GM19238 (cell line): Measurements from ENCODE around the gene PARP3.

Source experiments
- DNase-seq: peaks from one replicate; pipeline ENCODE4 v3.0.0; 2011; ENCODE audit warnings: low spot score; ENCODE audit not compliant: insufficient read length

PARP3 gene

DNA sequence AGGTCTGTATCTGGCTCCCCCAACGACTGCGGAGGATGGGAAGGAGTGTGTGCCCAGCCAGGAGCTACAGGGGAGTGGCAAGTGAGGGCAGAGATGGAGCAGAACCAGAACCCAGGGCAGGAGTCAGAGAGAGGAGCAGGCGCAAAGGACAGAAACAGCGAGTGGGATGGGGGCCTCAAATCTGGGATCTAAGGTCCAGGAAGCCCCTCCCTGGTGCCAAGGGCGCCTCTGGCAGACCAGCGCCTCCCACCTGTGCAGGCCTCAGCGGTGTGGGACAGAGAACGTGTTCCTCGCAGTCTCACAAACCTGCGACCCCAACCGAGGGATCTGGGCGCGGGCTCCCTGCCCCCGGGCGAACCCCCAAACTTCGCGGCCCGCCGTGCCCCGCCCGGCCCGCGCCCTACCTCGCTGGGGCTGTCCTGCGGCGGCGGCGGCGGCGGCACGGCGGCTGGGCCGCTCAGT is 24.8 kb downstream of the PARP3 start:
- no peak for DNase-seq

DNA sequence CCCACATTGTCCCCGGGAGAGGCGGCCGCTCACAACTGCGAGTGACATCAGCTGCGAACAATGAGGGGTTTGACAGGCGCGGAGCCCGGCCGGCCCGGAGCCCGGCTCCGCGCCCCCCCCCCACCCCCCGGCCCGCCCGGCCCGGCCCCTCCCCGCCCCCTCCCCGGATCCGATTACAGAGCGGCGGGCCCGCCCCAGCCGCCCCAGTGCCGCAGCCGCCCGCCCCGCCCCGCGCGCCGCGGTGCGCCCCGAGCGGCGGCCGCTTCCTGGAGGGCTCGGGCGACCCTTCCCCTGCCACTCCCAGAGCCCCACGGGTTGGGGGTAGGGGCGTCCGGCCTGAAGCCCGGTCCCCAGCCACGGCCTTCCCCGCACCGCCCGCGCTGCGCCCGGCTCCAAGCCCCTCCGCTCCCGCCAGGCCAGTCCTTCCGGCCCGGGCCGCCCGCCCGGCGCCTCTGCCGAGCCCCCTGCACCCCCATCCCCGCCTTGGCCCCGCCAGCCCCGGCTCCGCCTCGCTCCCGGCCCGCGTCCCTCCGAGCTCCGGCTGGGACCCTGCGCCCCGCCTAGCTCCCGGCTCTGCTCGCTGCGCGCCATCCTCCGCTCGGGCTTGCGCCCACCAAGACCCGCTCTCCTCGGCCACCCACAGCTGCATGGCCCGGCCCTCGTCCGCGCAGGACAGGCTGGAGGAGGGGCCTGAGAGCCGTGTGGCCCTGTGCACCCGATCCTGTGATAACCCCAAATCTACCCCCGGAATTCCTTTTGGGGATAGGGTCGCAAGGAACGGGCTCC is 25.4 kb downstream of the PARP3 start, which contains the start of gene PCBP4:
TSS of gene PCBP4 (minus strand) at position 71 of the 786 bp plus-strand sequence. CDS start 6,214 bp downstream, outside the sequence.
- DNase-seq: no peak

DNA sequence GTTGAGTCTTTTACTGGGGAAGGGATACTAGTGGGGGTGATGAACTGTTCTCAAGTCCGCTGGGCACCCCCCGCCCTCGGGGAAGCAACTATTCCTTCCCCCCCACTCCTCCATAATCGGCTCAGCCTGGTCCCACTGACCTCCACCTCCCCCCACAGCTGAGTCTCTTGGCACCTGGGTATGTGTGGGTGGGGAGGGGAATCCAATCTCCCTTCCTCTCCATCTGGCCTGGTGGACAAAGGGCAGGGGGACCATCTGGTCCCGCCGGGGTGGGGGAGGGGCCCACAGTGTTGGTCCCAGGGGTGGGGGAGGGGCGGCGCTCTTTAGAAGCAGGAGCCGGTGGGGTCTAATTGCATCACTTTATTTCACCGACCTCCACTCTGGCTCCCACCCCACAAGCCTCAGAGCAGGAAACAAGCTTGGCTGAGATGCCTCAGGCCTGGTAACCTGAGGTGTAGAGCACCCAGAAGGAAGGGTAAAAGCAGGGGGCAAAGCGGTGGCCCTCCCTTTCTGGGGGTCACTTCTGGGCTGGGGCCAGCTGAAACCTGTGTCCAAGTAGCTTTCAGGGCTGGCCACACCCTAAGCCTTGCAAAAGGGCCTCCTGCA is 26.1 kb downstream of the PARP3 start:
- no peak for DNase-seq

DNA sequence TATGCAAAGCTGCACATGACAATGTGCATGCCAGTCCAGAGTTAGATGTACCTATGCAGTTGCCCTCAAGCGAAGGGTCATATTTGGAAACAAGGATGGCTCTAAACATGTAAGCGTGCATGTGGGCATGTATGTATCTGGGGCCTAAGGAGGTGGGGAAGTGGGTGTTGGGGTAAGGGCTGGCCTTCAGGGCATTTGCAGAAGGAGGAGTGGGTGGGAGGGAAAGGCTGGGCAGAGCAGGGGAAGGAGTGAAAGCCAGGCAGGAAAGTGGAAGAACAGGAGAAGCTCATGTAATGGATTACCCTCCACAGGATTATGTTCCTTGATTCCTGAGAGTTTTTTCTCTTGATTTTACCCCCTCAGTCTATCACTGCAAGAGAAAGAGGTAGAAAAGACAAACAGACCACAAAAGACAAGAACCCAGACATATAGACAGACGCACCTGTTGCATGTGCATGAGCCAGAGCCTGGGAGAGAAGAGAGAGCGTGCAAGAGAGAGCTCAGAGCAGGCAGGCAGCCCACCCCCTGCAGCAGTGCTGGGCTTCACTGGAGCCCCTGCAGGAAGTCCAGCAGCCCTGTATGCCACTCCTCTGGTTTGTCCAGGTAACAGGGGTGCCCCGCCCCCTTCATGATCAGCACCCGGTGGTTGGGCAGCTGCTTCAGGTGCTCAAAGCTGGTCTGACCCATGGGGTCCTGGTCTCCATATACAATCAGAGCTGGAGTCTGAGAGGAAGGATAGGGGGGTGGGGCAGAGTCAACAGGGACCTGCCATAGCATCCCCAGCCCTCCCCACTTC is 26.9 kb downstream of the PARP3 start:
- no peak for DNase-seq

DNA sequence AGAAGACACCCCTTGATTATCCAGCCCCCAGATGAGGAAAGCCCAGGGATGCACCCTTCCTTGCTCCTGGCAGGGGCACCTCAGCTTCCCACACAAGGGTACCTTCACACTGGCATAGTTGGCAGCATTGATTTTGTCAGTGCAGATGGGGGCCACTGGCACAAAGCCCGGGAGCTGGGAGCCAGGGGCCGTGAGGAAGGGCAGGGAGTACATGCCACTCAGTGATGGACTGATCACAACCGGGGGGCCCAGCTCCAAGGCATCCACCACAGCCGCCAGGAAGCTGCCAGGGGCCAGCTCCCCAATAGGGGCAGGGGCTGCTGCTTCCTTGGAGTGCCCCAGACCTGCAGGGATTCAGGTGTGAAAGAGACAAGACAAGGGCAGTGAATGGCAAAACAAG is 27.7 kb downstream of the PARP3 start:
- no peak for DNase-seq

- DNase-seq: no peak
Observed at GRCh38 chr3:51970606-51971300, 28.6 kb downstream of the PARP3 start.

DNA sequence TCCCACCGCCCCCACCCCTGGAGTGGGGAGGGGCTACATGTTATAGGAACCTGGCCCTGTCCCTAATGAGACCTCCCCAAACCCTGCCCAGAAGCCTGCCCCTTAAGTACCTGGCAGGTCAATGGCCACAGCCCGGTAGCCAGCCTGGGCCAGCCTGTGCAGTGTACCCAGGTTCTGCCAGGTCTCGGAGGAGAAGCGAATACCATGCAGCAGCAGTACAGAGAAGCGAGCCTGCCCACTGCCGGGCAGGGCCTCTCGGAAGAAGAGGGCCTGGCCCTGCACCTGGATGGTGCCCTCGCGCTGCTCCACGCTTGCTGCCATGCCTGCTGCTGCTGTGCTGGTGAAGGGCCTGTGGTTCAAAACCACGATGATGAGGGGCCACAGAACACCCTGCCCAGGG is 29.2 kb downstream of the PARP3 start:
- no peak for DNase-seq

- DNase-seq: no peak
Observed at GRCh38 chr3:51974277-51974962, 32.3 kb downstream of the PARP3 start.

DNA sequence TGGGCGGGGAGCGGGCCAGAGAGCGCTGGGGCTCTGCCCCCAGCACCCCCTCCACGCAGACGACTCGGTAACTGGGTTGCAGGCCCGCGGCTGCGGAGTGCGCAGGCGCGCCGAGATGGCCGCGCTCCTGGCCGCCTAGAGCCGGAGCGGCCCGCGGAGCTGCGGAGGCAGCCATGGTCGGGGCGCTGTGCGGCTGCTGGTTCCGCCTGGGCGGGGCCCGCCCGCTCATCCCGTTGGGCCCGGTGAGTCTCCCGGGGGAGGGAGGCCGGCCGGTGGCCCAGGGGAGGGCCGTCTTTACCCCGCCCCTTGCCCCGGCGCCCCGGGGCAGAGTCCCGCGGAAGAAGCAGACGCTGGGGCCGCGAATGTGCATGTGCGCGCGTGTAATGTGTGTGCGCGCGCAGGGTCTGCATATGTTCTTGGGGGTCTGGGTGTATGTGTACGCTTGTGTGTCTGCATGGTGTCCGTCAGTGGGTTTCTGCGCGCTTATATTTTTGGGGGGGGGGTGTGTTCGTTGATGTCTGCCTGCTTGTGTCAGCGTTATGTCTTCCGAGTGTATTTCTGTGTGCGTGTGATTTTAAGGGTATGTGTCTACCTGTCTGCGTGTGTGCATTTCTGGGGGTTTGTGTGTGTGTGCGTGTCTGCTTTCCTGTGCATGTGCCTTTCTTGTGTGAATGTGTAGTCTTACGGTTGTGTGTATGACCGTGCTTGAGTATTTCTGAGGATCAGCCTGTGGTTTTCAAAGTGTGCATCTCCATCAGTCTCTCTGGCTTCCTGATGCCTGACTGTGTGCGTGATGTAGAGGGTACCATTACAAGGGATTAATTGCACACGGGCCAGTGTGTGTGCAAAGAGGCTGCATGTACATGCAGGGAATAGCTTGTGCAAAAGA is 33.0 kb downstream of the PARP3 start, which contains the start of gene ABHD14A:
TSS of gene ABHD14A (plus strand) at position 102 of the 889 bp plus-strand sequence. CDS start at position 174, 72 bp downstream.
- peak; percentile 91 for DNase-seq

- DNase-seq: no peak
Observed at GRCh38 chr3:51975852-51976549, 33.8 kb downstream of the PARP3 start.

DNA sequence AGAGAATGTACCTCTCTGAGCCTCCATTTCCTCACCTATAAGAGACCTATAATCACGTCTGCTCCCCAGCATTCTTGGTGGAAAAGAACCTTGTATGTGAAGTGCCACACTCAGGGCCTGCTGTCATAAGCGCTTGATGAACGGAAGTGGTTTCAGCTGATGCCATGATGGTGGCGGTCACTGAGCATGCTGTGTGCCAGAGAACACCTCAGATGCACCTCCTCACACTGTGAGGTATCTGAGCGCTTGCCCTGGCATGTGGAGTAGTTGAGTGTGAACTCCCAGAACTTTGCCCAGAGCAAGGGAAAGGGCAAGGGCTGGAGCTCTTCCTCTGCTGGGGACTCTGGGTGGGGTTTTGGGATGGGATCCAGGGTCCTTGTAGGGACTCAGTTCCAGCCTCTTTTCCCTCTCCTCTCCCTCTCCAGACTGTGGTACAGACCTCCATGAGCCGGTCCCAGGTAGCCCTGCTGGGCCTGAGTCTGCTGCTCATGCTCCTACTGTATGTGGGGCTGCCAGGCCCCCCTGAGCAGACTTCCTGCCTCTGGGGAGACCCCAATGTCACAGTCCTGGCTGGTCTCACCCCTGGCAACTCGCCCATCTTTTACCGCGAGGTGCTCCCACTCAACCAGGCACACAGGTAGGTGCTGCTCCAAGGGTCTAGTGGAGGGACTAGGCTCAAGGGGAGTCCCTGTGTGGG is 35.4 kb downstream of the PARP3 start:
- DNase-seq: no peak

GRCh38 chr3:51978143-51978502 is 36.0 kb downstream of the PARP3 start:
- DNase-seq: no peak

- no peak for DNase-seq
Observed at GRCh38 chr3:51980253-51980652, 38.1 kb downstream of the PARP3 start.

DNA sequence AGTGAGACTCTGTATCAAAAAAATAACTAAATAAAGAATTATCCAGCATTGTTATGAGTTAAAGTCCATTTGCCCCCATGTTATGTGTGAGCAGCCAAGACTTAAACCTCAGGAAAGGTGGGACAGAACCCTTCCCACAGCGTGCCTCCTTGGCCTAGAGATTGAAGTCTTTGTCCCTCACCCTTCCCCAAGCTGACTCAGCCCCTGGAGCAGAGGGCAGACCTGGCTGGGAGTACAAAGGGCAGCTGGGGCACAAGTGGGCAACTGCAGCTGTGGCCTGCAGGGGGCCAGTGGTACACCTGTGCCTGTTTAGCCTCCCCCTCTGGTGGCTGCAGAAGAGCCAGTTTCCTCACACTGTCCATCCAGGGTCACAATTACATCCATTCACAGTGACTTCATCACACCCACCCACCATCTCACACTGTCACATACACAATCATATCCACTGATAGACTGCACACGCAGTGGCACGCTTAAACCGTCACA is 40.2 kb downstream of the PARP3 start:
- peak; percentile 83 for DNase-seq

DNA sequence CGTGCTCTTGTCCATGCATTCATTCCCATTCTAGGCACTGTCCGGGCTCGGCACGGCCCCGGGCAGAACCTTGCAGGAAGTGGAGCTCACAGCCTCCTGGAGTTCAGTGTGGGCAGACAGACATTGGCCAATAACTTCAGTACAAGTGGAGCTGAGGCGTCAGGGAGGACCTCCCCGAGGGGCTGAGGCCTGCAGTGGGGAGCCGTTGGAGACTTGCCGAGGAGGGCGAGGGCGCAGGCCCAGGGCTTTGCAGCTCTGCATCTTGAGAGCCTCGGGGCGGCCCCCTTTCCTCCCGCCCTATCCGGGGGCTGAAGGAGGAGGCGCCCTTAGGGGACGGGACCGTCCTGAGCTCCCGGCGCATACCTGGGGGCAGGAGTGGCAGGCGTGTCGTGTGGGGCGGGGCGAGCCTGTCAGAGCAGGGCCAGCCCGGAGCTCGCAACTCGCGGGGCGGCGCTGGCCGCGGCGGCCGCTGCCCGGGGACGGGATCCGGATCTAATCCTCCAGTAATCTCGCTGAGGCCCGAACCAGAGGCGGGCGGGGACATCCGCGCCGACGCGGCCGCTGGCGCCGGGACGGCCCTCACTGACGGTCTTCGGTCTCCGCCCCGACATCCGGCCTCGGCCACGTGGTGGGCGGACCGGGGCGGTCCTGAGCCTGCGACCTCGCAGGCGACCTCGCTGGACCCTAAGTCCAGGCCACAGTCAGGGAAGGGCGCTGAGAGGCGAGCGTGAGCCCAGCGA is 40.8 kb downstream of the PARP3 start, which contains the start of gene ACY1:
TSS of gene ACY1 (plus strand) at position 698 of the 740 bp plus-strand sequence. CDS start 530 bp downstream, outside the sequence.
- DNase-seq: peak; percentile 95

DNA sequence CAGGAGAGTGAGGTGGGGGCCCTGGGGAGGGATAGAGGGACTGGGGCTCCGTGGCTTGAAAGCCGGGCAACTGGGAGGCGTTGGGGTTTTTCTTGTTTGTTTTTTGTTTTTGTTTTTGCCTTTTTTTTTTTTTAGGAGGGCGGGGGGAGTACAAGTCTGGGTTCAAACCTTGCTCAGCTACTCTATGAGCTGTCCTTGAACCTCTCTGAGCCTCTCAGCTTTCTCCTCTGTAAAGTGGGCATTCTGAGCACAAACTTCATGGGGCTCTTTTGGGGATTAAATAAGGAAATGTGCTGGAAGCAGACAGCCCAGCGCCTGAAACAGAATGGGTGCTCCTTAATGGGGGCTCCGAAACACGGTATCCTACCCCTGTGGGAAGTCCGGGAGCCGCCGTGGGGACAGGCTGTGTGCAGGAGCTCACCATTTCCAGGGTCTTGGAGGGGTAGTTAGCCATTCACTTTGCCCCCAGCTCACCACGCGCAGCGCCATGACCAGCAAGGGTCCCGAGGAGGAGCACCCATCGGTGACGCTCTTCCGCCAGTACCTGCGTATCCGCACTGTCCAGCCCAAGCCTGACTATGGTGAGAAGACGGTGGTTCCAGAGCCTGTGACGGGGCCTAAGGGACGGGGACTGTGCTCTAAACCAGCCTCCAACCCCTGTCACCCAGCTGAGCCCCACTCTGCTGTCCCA is 41.6 kb downstream of the PARP3 start:
- no peak for DNase-seq

DNA sequence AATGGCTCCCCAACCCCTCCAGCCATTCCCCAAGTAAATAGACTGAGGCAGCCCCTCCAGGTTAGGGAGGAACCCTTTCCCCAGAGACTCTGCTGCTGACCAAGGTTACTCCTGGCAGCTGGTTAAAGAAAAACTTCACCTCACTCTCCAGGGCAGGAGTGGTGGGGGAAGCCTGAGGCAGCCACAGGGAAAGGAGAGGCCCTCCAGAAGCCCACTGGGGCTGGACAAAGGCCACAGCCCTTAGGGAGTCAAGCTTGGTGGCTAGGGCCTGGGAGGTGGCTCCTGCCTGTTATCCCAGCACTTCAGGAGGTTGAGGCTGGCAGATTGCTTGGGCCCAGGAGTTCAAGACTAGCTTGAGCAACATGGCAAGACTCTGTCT is 42.1 kb downstream of the PARP3 start:
- DNase-seq: no peak
